ENCODE measurements around the gene EPB41L4B.
"Not testable (repeated sequence)": the region's sequence is repeated elsewhere in the genome, so short reads cannot be mapped to it uniquely, and the experiment has no call there.

Gene EPB41L4B

DNA sequence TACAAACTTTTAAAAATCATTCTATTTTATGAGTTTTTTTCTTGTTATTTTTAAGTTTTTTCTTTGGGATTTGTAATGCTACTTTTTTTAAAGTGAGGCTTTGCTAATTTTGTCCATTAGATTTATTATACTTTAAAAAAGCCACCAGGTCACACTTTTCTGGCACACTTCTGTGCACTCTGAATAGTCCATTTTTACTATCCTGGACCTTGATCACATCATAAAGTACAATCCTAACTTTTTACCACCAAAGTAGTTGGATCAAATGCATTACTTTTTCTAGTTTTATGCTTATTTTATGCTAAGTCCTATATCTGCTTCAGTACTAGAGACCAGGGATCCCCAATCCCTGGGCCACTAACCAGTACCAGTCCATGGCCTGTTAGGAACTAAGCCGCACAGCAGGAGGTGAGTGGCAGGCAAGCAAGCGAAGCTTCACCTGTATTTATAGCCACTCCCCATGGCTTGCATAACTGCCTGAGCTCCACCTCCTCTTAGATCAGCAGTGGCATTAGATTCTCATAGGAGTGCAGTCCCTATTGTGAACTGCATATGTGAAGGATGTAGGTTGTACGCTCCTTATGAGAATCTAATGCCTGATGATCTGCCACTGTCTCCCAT lies 169.8 kb downstream of the EPB41L4B start:
- DNase-seq = no peak

DNA sequence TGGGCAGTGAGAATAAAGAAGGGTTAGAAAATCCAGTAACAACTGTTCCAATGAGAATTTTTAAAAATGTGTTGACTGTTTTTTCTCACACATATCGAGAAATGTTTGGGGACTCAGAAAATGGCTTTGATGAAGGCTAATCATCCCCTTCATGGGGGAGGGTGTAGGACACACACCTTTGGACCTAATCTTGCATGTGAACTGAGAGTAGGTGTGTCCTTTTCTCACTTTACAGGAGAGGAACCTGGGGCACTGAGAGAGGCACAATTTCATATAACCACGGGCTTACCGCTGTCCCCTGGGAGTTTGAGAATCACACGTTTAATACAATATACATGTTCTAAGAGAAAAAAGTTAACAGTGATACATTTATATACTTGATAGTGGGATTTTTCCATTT lies 171.1 kb downstream of the EPB41L4B start:
- no peak for DNase-seq

- no peak for DNase-seq
Measured at GRCh38 chr9:109149089-109149488, 171.8 kb downstream of the EPB41L4B start.

DNA sequence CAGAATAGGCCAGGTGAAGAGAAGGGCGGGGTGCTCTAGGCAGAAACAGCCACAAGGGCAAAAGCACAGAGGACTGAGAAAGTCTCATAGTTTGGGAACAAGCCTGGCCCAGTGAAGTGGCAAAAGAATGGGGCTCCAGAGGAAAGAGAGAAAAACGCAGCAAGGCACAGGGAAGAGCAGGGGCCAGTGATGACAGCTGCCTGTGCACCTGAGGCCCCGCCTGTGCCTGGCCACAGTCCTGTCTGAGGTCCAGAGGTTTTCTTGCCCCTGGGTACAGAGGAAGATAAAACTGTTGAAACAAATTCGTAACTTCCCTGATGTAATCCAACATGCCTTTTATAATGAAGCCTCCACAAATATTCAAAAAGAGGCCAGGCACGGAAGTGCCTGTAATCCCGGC lies 175.8 kb downstream of the EPB41L4B start:
- DNase-seq = no peak

DNA sequence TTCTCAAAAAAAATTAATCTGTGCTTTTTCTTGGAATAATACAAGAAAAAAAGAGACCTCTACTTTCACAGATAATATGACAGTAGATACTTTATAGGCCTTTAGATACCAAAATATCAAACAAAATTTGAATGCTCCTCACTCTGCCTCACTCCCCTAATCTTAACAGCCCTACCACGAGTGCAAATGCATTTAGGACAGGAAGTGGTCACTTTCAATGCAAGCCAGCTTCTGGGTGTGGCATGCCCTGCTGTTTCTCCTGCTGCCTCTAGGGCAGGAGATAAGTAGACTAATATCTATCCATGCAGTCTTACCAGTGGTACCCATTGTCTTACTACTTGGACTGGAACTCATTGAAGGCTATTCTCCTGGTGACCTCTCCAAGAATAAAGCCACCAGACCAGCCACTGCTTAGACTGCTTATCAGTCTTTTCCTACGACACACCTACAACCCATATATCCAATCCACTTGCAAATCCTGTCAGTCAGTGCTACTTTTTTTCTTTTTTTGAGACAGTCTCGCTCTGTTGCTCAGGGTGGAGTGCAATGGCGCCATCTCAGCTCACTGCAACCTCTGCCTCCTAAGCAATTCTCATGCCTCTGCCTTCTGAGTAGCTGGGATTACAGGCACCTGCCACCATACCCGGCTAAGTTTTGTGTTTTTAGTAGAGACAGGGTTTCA lies 176.8 kb downstream of the EPB41L4B start:
- DNase-seq = no peak

DNA sequence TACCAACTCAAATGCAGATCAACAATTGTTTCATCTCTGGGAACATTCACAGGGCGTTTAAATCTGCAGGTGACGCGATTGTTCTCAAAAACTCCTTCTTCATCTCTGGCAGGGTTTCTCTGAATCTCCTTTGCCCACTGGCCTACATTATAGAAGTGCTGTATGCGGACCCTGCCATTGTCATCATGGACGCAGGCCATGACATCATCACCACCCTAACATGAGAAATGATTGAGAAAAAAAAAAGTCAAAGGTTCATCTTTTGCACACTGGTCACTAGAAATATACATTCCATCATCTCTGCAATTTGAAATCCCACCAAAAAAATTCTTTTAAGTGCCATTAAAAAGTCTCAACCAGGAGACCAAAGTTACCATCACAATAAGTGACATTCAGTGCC lies 179.5 kb downstream of the EPB41L4B start:
- no peak for DNase-seq

DNA sequence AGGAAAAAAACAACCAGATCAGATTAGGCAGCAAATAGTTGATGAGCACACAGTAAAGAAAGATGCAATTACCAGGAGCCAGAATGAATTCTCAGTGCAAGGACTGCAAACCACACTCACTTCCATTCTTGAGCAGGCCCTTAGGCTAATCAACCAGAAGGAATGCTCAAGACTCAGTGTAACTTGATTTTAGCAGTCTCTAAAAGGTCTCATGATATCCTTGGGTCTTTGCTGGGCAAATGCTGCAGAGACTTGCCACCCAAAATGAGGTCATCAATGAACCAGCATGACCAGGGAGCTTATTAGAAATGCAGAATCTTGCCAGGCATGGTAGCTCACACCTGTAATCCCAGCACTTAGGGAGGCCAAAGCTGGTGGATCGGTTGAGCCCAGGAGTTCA lies 181.0 kb downstream of the EPB41L4B start:
- no peak for DNase-seq

DNA sequence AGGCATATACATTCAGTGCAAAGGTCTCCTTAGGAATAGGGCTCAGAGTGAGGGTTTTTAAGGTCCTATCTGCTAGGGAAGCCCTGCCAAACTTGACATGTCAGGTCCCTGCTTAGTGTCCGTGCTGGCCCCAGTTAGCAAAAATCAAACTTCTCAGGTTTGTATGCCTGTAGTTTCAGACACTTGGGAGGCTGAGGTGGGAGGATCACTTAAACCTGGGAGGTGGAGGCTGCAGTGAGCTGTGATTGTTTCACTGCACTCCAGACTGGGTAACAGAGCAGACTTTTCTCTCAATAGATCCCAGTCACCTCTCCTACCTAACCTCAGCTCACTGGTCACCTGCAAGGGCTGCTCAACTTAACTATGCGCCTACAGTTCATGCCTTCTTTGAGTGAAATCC lies 182.4 kb downstream of the EPB41L4B start:
- no peak for DNase-seq

DNA sequence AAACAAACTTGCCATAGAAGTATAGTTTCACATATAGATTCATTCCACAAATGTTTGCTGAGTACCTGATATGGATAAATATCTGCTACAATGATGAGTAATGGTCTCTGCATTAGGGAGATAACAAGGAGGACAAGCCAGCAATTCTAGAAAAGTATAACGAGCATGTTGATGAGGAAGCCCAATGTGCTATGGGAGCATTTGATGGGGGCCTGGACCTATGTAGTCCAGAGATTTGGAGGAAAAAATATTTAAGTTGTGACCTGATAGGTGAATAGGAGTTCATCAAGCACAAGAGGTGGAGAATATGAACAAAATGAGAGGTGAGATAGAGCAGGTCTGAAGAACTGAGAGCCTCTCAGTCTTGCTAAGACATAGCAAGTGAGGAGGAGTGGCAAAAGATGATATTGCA lies 186.7 kb downstream of the EPB41L4B start:
- DNase-seq = no peak

DNA sequence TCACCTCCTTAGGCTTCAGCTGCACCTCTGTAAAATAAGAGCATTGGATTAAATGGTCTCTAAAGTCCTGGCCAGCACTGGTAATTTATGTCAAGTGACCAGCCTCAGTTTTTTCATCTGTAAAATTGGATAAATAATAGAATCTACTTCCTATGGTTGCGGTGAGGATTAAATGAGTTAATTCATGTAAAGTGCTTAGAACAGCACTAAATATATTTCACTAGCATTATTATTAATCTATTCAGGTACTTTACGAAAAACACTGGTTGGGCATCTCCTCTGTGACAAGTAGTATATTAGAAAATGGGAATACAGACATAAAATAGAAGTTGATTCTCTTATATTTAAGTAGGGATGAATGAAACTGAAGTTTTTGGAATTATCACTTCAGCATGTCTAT lies 187.3 kb downstream of the EPB41L4B start:
- no peak for DNase-seq

- no peak for DNase-seq
Measured at GRCh38 chr9:109132567-109133021, 188.3 kb downstream of the EPB41L4B start.

DNA sequence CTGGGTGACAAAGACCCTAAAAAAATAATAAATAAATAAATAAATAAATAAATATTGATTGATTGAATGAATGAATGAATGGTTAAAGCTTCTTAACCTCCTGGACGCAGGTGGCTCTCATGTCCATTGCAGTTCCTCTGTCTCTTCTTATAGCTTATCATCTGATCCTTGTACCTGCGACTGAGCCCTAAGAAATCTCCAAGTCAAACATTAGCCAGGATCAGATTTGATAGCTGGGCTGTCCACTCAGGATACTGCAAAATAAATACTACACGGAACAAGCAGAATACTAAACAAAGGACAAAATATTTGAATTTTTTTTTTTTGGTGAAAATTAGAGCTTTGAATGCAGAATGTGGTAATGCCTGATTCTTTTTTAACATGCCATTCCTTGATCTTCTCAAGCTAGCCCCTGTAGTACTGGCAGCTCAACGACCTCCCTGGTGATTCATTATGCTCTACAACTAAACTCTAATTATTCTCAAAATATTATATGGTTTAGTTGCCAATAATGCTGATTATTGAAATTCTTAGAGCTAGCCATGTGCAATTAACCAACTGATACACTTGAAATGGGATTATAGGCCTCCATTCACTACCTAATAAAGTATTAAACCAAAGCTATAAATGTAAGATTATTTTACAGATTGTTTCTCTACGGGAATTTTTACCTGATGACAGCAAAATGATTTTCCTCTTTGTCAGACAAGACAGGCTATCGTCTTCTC lies 191.2 kb downstream of the EPB41L4B start:
- no peak for DNase-seq

- not testable (repeated sequence) for DNase-seq
Measured at GRCh38 chr9:109126671-109127070, 194.2 kb downstream of the EPB41L4B start.

- no peak for DNase-seq
Measured at GRCh38 chr9:109124121-109124520, 196.7 kb downstream of the EPB41L4B start.

DNA sequence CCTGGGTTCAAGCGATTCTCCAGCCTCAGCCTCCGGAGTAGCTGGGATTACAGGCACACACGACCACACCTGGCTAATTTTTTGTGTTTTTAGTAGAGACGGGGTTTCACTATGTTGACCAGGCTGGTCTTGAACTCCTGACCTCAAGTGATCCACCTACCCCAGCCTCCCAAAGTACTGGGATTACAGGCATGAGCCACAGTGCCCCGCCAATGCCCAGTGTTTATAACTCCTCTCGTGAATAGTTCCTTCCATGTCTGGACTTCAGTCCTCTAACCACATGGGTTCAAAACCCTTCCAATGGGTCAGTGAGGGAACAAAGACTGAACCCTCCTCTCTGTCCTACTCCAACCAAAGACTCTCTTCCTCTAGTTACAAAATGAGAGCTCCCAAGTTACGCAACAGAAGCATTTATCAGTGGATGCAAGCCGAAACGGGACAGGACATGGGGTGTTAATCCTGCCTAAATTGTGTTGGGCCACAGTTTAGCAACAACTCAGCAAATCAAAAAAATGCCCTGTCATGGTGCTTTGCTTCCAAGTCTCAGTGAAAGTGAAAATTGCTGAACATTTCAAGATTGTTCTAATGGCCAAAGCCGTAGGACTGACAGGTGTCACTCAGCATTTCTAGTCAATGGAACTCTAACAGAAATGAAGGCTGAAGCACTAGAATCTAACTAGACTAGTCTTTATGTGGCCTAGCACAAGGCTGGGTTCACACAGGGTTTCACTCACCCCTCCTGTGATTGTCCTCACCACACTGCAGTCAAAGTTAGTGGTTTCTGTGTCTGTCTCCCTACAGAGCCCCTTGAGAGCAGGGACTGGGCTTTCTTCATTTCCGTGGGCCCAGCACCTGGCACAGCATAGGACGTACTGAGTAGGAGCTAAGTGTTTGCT lies 197.9 kb downstream of the EPB41L4B start:
- DNase-seq = no peak

All from NCI-H1694 (cell line).